ENCODE measurements around the gene GPR42.

- TF ChIP-seq CTCF (IDR thresholded peaks at IDR 0.05) = no peak
- TF ChIP-seq ZBTB43 (CRISPR knock-in tag; IDR thresholded peaks at IDR 0.05) = no peak
- TF ChIP-seq SP1 (CRISPR knock-in tag; conservative IDR thresholded peaks at IDR 0.05) = no peak
- TF ChIP-seq NFYB (CRISPR knock-in tag; conservative IDR thresholded peaks at IDR 0.05; ENCODE audit: low read depth) = no peak
- no peak for TF ChIP-seq E2F4 (CRISPR knock-in tag; IDR thresholded peaks at IDR 0.05; ENCODE audit: borderline replicate concordance, low read depth)
Observed at GRCh38 chr19:35340431-35340830, 30.4 kb upstream of the GPR42 start.

Measured in WTC11 (cell line).